ENCODE data around the gene OR12D1.

Gene OR12D1

DNA sequence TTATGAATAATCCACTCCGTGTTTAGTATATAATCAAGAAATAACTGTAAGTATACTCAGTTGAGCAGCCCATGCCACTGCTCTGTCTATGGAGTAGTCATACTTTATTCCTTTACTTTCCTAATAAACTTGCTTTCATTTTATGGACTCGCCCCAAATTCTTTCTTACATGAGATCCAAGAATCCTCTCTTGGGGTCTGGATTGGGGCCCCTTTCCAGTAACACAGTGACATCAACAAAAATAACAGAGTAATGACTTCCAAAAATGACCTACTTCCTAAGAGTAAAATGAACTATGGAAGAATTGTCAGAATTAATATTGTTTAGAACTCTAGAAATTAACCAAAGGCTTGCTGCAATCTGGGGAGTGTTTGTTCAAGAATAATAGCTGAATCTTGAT is 51.1 kb downstream of the OR12D1 start:
- no peak for DNase-seq (ENCODE audit: low spot score)

DNA sequence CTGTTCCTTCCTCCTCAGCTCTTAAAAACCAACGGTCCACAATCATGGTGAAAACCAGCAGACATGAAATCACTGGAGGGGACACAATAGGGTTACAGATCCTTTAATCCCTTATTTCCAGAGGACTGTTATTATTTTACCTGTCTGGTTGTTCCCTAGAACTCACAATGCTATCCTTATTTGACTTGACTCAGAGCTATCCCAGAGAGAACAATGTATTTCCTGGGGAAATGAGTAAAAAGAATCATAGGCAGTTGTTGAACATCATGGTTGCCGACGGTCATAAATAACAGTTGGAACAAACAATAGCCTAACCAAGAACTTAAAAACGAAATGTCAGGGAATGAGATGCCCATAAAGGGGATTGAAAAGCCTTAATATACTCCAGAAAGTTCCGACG is 51.5 kb downstream of the OR12D1 start:
- DNase-seq (ENCODE audit: low spot score): no peak

Measured in hematopoietic multipotent progenitor cell treated with erythropoietin and hydrocortisone succinate and interleukin-3 and kit ligand, for 15 days (in vitro differentiated cells).